GM21423 (cell line): ENCODE measurements around the gene AP5S1.
"Not testable (repeated sequence)": the region's sequence is repeated elsewhere in the genome, so short reads cannot be mapped to it uniquely, and the experiment has no call there.

ENCODE experiments used
- ATAC-seq: cut with Tn5 transposase; IDR thresholded peaks from one replicate; pipeline ENCODE4 v1.9.1; 2021; ENCODE audit warnings: mild to moderate bottlenecking, moderate library complexity; ENCODE audit not compliant: unreplicated experiment

The AP5S1 gene

DNA sequence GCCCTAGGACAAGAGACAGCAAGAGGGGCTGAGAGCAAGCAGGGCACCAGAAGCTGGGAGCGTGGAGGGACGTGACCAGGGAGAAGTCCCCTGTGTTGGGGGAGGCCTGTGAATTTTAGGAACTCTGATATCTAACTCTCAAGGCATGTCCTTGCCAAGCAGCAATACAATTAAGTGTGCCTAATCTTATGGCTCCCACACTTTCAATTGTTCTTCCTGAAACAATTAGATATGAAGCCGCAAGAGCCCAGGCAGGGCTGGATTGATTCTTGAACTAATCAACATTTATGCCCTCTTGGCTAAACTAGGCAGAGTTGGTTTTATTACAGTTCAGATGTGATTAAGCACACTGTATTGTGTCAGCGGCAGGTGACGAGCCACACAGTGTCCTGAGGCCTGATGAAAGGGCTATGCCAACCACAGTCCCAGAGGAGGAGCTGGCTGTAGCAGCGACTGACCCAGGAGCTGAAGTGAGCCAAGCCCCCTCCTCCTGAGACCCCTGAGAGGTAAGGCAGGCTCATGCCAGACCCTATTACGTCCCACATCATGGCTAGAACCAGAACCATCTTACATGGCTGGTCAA lies 22.1 kb downstream of the AP5S1 start:
- no peak for ATAC-seq

GRCh38 chr20:3843490-3843889 lies 23.1 kb downstream of the AP5S1 start:
- ATAC-seq: no peak

DNA sequence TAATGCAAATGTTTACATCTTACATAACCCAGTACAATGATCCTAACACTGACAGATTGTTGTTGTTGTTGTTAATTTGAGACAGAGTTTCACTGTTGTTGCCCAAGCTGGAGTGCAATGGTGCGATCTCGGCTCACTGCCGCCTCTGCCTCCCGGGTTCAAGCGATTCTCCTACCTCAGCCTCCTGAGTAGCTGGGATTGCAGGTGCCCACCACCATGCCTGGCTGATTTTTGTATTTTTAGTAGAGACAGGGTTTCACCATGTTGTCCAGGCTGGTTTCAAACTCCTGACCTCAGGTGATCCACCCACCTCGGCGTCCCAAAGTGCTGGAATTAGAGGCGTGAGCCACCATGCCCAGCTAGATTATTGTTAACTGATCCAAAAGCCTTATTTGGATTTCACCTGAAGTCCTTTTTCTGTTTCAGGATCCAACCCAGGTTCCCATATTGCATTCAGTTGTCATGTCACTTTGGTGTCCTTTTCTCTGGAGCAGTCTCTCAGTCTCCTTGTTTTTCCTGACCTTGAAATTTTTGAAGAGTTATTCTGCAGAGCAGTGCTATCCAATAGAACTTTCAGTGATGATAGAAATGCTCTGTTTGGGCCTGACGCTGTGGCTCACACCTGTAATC lies 23.8 kb downstream of the AP5S1 start:
- not testable (repeated sequence) for ATAC-seq

DNA sequence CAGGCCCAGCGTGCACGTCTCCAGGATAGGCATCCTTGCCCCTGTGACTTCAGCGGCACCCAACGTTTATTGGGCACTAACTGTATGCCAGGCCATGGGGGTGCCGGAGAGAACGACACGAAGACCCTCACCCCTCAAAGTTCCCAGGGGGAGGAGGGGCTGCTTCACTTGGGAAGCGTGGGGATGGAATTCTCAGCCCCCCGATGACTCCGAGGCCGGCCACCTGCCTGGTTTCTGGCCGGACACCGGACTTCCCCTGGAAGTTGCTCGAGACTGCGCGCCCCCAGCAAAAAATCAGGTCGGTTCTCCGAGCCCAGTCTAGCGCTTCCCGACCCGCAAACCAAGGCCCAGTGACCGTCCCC lies 26.0 kb downstream of the AP5S1 start:
- no peak for ATAC-seq

DNA sequence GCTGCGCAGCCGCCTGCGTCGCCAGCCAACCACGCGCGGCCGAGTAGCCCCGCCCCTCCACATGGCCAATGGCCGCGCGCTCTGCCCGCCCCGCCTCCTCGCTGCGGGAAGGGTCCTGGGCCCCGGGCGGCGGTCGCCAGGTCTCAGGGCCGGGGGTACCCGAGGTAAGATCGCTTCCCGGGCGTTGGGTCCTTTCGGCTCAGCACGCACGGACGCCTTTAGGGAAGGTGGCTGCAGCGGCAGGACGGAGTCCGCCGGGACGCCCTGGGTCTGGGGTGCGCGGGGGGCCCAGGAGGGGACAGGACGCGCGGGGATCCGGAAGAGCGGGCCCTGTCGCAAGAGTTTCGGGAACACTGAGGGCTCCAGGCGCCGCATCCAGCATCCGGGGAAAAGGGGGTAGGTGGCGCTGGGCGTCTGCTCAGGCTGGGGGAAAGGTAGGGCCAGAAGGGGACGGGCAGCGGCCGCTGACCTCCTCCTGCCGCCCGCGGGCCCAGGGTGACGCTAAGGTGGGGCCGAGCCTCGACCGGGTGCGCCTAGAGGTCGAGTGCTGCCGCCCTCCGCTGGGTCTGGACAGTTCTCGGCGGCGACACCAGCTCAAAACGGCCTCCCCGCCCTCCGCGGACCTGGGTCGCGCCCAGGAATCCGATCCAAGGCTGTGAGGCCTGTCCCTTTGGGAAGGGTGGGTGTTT lies 26.5 kb downstream of the AP5S1 start, which contains the start of gene MAVS:
MAVS (plus strand) TSS at position 95 of the 689 bp plus-strand sequence. CDS start 7,791 bp downstream, outside the sequence.
- peak; percentile 84 for ATAC-seq

DNA sequence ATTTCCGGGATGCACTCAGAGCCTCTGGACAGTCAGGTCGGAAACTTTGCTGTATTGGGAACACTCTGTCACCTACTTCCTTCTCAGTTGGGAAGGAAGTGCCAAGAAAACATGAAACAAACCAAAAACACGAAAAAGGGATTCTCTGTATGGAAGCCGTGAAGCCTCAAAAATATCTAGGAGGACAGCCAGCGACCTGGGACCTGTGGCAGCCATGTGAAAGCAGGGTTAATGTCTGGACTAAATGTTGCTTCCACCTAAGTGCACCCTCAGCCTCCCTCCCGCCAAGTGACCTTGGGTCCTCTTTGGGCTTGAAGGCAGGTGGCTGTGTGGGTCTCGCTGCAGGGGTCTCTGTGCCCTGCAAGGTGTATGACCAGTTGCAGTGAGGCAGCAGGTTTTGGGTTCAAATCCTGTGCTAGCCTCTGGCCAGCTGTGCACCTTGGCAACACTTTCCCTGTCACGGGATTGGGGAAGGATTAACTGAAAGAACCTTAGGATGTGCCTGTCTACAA lies 27.1 kb downstream of the AP5S1 start:
- no peak for ATAC-seq

DNA sequence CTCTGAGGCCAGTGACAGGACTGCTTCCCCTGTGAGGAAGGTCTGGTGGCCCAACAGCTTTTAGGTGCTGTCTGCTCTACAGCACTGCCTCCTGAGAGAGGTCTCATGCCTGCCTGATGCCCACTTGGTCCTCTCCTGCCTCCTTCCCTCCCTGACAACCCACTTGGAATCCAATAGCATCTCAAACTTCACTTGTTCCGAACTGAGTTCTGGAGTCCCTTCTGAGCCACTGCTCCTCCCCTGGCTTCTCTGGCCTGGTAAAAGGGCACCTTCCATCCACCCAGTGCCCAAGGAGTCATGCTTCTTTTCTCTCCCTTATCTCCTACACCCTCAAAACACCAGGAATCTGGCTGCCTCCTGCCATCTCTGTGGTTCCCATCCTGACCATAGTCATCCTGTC lies 28.2 kb downstream of the AP5S1 start:
- ATAC-seq: no peak

DNA sequence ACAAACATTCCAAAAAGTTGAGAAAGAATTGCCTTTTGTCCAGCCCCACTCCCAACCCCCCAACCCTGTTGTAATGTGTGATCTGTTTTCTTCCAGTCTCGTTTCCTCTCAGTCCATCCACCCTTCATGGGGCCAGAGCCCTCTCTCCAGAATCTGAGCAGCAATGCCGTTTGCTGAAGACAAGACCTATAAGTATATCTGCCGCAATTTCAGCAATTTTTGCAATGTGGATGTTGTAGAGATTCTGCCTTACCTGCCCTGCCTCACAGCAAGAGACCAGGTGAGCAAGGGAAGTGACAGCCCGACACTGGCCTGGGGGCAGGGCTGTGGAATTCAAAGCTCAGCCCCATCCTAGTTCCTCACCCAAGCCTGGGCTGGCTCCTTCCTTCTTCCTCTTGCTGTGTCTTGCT lies 34.1 kb downstream of the AP5S1 start:
- ATAC-seq: no peak

DNA sequence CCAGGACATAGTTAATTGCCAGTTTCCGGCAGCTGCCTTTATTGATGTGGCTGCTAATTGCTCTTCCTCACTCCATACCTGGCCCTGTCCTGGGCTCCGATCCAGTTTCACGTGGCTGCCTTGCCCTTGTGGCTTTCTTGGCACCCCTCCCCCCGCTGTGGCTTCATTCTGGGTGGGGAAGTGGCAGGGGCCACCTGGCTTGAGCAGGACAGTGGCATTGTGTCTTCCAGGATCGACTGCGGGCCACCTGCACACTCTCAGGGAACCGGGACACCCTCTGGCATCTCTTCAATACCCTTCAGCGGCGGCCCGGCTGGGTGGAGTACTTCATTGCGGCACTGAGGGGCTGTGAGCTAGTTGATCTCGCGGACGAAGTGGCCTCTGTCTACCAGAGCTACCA lies 37.1 kb downstream of the AP5S1 start:
- ATAC-seq: no peak

- ATAC-seq: no peak
These were observed 38.3 kb downstream of the AP5S1 start for GRCh38 chr20:3858689-3859088.

- ATAC-seq: no peak
These were observed 40.8 kb downstream of the AP5S1 start for GRCh38 chr20:3861191-3861590.

- no peak for ATAC-seq
These were observed 42.0 kb downstream of the AP5S1 start for GRCh38 chr20:3862333-3862732.

DNA sequence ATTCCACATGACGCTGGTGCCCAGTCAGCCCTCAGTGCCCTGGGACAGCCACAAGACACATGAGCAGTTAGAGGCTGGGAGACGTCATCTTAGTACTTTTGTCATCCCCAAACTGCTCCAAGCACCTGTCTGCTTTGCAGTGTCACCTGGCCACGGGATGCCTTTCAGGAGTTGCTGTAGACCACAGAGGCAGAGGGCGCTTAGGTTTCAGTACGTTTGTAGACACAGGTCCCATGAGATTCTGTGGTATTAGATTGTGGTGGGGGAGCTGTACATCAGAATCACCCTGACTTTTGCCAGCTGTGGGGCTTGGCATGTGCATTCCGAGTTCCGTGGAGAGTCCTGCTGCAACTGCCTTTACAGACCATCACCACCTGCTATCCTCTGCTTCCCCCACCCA lies 43.0 kb downstream of the AP5S1 start:
- no peak for ATAC-seq

- ATAC-seq: no peak
These were observed 44.2 kb downstream of the AP5S1 start for GRCh38 chr20:3864518-3864917.

GRCh38 chr20:3865152-3865886 lies 45.0 kb downstream of the AP5S1 start:
- ATAC-seq: no peak

GRCh38 chr20:3865887-3866407 lies 45.6 kb downstream of the AP5S1 start:
- ATAC-seq: no peak

- ATAC-seq: no peak
These were observed 46.1 kb downstream of the AP5S1 start for GRCh38 chr20:3866464-3866863.

GRCh38 chr20:3867802-3868201 lies 47.5 kb downstream of the AP5S1 start:
- no peak for ATAC-seq

- no peak for ATAC-seq
These were observed 49.7 kb downstream of the AP5S1 start for GRCh38 chr20:3869839-3870634.

DNA sequence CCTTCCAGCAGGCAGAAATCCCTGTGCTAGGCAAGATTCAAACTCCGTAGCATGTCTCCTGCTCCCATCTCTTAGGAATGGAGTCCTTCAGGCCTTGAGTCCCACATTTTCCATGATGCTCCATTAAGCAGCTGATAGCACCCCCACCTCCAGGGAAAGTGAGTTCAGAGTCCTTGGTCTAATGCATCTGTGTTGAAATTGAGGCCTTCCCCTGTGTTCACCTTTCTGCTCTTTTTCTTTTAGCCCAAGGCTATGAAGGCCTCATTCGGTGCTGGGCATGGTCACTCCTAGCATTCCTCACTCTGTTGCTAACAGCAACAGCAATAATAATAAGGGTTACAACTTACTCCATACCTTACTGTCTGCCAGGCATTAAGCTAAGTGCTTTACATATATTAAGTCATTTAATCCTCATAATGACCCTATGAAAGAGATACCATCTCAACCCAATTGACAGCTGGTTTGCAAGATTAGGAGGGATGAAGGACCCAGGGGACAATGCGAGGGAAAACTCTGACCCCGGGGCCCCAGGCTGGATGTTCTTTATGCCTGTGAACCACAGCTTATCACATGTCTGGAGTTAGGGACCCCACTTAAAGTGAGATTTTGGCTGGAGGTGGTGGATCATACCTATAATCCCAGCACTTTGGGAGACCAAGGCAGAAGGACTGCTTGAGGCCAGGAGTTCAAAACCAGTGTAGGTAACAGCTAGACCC lies 51.4 kb downstream of the AP5S1 start:
- ATAC-seq: no peak
